ELR (cell line): Measurements from ENCODE around the gene TNK2.
"Not testable (repeated sequence)": the region's sequence is repeated elsewhere in the genome, so short reads cannot be mapped to it uniquely, and the experiment has no call there.

Experiments used
- DNase-seq: peaks from one replicate; pipeline ENCODE4 v3.0.0-alpha.2; 2015; ENCODE audit warnings: low read depth

Gene TNK2

DNA sequence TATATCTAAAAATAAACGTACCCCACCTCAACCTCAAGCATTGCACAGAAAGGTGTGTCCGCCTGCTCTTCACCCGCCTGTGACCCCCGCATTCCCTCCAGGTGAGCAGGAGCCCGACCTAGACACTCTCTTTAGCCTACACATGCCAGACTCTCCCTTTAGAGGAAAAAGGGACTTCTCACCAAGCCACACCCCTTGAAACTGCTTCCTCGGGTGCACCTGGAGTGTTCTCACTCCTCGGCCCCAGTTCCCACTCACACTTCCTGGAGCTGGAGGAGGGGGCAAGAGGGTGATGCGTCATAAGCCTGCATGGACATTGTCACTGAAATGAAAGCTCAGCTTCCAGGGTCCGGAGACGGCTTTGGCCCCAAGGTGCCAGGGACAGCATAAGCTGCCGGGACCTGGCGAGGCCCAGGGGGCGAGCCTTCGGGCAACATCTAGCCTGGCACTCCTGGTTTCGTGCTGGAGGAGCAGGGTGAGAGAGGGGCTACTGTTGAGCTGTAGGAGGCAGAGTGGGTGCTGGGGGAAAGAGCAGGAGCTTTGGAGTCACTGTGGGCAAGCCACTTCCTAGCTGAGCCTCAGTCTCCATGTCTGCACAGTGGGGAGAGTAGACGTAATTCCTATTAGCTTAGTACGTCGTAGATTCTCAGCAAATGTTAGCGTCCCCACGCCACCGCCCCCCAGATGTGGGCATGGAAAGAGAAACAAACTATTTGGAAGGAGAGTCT, 86.8 kb downstream of the TNK2 start:
- DNase-seq = no peak

DNA sequence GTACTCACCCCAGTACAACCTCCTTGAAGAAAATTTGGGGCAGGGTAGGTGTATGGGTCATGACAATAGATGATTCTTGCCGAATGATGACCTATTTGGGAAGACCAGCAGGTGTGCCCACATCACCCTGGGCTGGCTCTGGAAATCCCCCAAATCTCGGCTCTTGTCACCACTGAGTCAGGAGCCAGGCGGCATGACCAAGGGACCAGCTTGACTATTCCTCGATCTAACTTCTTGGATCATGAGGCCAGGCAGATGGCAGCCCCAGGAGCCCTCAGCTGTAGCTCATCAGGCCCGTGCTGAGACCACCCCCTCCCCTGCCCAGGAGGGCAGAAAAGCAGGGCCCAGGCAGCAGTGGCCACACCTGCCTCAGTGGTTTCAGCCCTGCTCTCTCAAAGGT, 87.5 kb downstream of the TNK2 start:
- no peak for DNase-seq

DNA sequence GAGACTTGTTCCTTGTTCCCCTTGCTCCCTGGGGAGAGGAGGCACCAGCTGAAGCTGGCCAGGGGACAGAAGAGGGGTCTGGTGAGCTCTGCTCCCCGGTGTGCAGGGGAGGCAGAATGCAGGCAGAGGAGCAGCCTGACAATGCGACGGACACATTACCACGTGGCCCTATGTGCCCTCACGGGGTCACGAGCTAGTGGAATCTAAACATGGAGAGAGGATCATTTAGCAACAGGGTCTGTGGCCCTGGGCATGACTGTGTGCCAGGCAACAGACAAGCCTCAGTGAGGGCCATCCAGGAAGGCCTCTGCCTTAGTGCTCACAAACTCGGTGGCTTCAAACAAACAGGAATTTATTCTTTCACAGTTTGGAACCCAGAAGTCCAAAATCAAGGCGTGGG, 88.2 kb downstream of the TNK2 start:
- DNase-seq = no peak

DNA sequence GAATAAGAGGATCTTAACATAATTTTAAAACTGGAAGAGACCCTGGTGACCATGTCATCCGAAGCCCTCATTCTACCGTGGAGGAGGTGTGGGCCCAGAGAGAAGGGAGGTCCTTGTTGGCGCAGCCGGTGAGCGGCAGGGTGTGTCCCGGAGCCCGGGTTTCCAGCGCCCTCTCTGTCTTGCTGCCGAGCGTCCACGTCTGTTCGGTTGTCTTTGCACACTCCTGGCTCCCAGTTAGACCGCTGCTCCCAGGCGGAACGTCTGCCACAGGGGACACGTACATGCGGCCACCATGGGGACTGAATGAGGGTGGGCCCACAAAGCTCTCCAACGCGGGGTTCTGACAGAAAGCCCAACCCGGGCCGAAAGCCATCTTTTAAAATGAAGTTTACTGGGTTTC, 90.0 kb downstream of the TNK2 start:
- no peak for DNase-seq

DNA sequence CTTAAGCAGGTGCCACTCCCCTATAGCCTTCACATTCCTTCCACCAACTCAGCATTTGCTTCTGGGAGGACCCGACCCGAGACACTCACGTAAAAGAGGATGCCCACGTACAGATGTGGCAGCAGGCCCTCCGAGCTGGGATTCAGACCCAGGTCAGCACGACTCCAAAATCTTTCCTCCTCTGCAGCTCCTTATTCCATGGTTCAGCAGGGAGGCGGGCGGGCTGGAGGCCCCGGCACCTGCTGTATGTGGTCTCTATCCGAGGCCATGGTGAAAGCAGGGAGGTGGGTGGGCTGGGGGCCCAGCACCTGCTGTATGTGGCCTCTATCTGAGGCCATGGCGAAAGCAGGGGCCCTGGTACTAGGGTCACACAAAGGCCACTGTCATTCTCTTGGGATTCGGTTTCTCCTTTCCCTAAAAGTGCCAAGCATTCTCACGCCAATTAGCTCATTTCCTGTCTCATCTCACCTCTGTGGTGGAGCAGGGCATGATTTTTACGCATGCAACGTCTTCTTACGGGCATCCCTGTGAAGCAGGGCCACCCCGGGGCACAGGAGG, 90.7 kb downstream of the TNK2 start:
- DNase-seq = no peak

DNA sequence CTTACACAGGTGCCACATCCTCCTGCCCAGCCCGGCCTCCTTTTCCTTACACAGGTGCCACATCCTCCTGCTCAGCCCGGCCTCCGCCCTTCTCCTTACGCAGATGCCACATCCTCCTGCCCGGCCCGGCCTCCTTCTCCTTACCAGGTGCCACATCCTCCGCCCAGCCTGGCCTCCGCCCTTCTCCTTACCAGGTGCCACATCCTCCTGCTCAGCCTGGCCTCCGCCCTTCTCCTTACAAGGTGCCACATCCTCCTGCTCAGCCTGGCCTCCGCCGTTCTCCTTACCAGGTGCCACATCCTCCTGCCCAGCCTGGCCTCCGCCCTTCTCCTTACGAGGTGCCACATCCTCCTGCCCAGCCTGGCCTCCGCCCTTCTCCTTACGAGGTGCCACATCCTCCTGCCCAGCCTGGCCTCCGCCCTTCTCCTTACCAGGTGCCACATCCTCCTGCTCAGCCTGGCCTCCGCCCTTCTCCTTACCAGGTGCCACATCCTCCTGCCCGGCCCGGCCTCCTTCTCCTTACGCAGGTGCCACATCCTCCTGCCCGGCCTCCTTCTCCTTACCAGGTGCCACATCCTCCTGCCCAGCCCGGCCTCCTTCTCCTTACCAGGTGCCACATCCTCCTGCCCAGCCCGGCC, 92.0 kb downstream of the TNK2 start:
- DNase-seq = not testable (repeated sequence)

DNA sequence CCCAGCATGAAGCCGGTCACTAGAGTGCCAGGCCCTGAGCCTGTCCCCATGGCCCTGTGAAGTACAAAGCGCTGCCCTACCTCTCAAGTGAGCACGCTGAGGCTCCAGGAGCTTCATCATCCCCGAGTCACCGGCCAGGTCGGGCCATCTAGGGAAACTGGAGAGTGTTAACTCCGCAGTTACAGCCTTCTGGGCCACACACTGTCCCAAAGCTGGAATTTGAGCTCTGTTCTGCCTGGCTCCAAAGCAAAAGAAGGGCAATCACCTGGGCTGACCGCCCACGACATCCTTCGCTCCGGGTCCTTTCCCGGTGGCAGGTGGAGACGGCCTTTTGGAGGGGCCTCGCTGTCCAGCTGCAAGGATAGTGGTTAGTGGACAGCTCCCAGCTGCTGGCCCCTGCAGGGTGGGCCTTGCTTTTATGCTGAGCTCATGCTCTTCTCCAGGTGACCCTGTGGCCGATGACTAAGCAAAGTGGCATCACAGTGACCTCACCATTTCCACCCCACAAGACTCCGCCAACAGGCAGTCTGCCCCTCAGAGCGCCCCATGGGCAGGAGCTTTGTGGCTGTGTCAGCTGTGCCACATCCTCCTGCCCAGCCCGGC, 93.1 kb downstream of the TNK2 start:
- peak; percentile 47 for DNase-seq

DNA sequence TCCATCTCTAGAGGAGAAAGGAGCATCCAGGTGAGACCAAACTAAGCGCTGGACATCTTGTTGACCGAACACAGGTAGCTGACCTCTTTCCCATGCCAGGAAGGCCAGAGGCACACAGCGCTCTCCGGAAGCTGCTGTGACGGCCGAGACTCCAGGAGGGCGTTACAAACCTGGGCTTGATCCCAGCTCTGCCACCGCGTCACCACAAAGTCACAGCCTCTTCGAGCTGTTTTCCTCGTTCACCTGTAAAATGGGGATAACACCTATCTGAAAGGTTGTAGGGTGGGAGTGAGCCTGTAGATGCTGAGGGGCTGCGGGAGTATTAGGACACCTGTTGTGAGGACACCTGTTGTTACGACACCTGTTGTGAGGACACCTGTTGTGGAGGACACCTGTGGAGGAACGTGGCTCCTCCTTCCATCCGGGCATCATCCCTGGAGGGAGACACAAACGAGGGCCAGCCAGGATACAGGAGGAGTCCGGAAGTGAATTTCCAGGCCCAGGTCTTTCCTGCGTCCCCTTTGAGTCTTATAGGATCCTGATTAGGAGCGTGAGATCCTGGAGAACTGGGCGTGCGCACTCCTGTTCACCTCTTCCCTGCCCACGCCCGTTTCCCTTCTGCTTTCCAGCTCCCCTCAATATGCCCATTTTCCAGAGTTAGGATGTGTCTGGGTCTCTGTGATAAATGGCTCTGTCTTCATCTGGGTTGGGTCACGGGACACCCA, 94.3 kb downstream of the TNK2 start:
- no peak for DNase-seq
